Activated T-cell treated with anti-CD3 and anti-CD28 coated beads, Interleukin-2, amount 50 U/mL, for 24 hours (primary cell): Measurements from ENCODE around the gene RNASE13.
"Not testable (repeated sequence)": the region's sequence is repeated elsewhere in the genome, so short reads cannot be mapped to it uniquely, and the experiment has no call there.

Experiments used
- DNase-seq: peaks from one replicate; pipeline ENCODE4 v3.0.0-alpha.2; 2020
- H3K27ac Mint-ChIP-seq: 2 replicates; pipeline ENCODE4 v1.8.0; 2020; ENCODE audit warnings: mild to moderate bottlenecking, mixed read lengths
- H3K27me3 Mint-ChIP-seq: 2 replicates; pipeline ENCODE4 v1.8.0; 2020; ENCODE audit warnings: mixed read lengths
- H3K36me3 Mint-ChIP-seq: 2 replicates; pipeline ENCODE4 v1.8.0; 2020; ENCODE audit warnings: low read depth, mixed read lengths
- H3K4me1 Mint-ChIP-seq: 2 replicates; pipeline ENCODE4 v1.8.0; 2020; ENCODE audit warnings: low read depth, mixed read lengths
- H3K4me3 Mint-ChIP-seq: 2 replicates; pipeline ENCODE4 v1.8.0; 2020; ENCODE audit warnings: mild to moderate bottlenecking, moderate library complexity, mixed read lengths
- H3K9me3 Mint-ChIP-seq: 2 replicates; pipeline ENCODE4 v1.8.0; 2020; ENCODE audit warnings: mixed read lengths

The RNASE13 gene

GRCh38 chr14:21055432-21056117 lies 21.0 kb upstream of the RNASE13 start:
- Mint-ChIP-seq H3K27me3 (peaks cover 13% of the 10 kb centered on the region), H3K27ac (no peak overlapping the region), H3K36me3 (no peaks in the 10 kb centered on the region), H3K4me3 (no peak overlapping the region), H3K9me3 (no peaks in the 10 kb centered on the region), H3K4me1 (peaks cover 3% of the 10 kb centered on the region)
- no peak for DNase-seq

DNA sequence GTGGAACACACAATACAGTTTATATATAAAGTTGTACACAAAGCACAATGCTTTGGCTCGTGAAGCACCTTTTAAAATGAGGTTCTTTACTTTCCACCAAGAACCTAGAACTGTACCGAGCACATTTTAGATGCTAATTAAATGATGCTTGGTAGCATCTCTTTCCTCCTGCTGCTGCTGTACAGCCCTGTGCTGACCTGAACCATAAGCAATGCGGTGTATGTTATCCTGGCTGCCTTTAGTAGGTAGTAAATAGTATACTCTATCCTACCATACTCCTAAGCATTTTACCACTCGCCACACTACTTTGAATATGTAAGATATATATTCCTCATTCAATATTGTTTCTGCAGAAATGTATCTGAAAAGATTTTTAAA lies 20.1 kb upstream of the RNASE13 start:
- no peak overlapping the region for H3K4me3 Mint-ChIP-seq
- peaks cover 10% of the 10 kb centered on the region for H3K27me3 Mint-ChIP-seq
- no peaks in the 10 kb centered on the region for H3K36me3 Mint-ChIP-seq
- H3K27ac Mint-ChIP-seq: no peak overlapping the region
- H3K9me3 Mint-ChIP-seq: no peaks in the 10 kb centered on the region
- peaks cover 3% of the 10 kb centered on the region for H3K4me1 Mint-ChIP-seq
- no peak for DNase-seq

- H3K27me3 Mint-ChIP-seq: peaks cover 9% of the 10 kb centered on the region
- no peak for DNase-seq
- H3K9me3 Mint-ChIP-seq: no peaks in the 10 kb centered on the region
- H3K36me3 Mint-ChIP-seq: no peaks in the 10 kb centered on the region
- peaks cover 3% of the 10 kb centered on the region for H3K4me1 Mint-ChIP-seq
- no peak overlapping the region for H3K27ac Mint-ChIP-seq
- no peak overlapping the region for H3K4me3 Mint-ChIP-seq
These were observed 19.6 kb upstream of the RNASE13 start for GRCh38 chr14:21054123-21054767.

GRCh38 chr14:21053184-21054122 lies 18.8 kb upstream of the RNASE13 start:
- Mint-ChIP-seq H3K27ac (no peak overlapping the region), H3K4me1 (peaks cover 3% of the 10 kb centered on the region), H3K36me3 (no peaks in the 10 kb centered on the region), H3K9me3 (no peaks in the 10 kb centered on the region), H3K27me3 (peaks cover 11% of the 10 kb centered on the region), H3K4me3 (no peak overlapping the region)
- no peak for DNase-seq

DNA sequence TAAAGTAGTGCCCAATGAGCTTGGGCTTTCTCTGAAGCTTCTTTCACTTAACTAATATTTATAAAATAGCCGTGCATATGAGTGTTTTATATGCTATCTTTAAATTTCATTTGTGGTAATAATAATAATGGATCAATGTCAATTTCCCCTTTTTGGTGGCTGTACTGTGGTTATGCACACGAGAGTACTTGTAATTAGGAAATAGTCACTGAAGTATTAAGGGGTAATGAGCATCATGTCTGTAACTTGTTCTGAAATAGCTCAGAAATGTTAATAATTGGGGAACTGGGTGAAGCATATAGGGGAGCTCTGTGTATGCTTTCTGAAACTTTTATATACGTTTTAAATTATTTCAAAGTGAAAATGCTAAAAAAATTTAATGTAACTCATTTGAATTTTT lies 16.0 kb upstream of the RNASE13 start:
- Mint-ChIP-seq H3K27ac (no peak overlapping the region), H3K4me3 (no peak overlapping the region), H3K27me3 (peaks cover 16% of the 10 kb centered on the region), H3K9me3 (no peaks in the 10 kb centered on the region), H3K4me1 (peaks cover 3% of the 10 kb centered on the region), H3K36me3 (no peaks in the 10 kb centered on the region)
- no peak for DNase-seq

- Mint-ChIP-seq H3K4me1 (peaks cover 7% of the 10 kb centered on the region), H3K4me3 (no peak overlapping the region), H3K36me3 (no peaks in the 10 kb centered on the region), H3K9me3 (no peaks in the 10 kb centered on the region), H3K27ac (no peak overlapping the region), H3K27me3 (peaks cover 19% of the 10 kb centered on the region)
- DNase-seq: no peak
These were observed 14.7 kb upstream of the RNASE13 start for GRCh38 chr14:21049271-21049673.

DNA sequence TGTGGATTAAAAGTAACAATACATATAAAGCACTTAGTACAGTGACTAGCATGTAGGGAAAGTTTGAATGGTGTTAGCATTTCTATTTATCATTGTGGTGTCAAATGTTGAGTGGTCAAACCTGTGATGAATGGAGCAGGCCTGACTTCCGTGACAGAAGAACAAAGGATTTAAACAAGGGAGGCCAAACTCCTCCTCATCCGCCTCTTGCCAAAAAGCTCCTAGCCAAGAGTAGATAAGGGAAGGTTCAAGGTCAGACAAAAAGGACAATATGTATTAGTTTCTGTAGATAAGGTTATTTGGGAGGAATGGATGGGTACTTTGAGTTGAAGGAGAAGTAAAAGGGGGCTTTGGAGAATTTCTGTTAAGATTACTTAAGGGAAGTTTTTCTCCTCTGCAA lies 14.0 kb upstream of the RNASE13 start:
- peaks cover 19% of the 10 kb centered on the region for H3K27me3 Mint-ChIP-seq
- no peak overlapping the region for H3K27ac Mint-ChIP-seq

GRCh38 chr14:21047378-21047781 lies 12.8 kb upstream of the RNASE13 start:
- no peak for DNase-seq
- no peaks in the 10 kb centered on the region for H3K9me3 Mint-ChIP-seq
- no peaks in the 10 kb centered on the region for H3K36me3 Mint-ChIP-seq
- H3K4me1 Mint-ChIP-seq: peaks cover 7% of the 10 kb centered on the region
- H3K4me3 Mint-ChIP-seq: no peak overlapping the region
- no peak overlapping the region for H3K27ac Mint-ChIP-seq
- H3K27me3 Mint-ChIP-seq: peaks cover 27% of the 10 kb centered on the region

More for the DNA sequence above, 14.0 kb upstream of the RNASE13 start:
- Mint-ChIP-seq H3K36me3 (no peaks in the 10 kb centered on the region), H3K4me3 (no peak overlapping the region), H3K4me1 (peaks cover 7% of the 10 kb centered on the region), H3K9me3 (no peaks in the 10 kb centered on the region)
- DNase-seq: no peak

DNA sequence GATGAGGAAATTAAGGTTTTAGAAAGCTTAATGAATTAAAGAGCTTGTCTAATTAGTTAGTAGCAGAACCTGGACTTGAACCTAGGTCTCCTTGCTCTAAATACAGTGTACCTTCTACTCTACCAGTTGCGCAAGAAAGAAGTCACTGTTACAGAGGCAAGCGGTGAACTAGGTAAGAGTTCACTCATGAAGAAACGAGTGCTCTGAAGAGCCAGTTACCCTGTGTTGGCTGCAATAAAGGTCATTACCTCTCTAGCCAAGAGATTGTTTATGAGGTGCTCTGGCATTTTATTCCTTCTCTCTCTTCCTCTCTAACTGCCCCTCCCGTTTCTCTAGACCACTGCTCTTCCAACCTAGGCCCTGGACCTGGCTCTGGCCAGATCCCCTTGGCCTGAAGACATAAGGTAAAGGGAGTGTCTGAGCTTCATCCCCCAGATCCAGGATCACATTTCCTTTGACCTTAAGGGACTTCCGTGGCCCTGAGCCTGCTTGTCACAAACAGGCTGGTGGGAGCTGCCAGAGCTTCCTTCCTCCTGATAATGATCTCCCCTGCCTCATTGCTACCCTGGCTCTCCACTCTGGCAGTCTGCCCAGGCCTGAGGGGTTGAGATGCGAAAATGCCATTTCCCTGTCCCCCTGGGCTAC lies 9.5 kb upstream of the RNASE13 start:
- H3K4me1 Mint-ChIP-seq: peaks cover 7% of the 10 kb centered on the region
- H3K9me3 Mint-ChIP-seq: no peaks in the 10 kb centered on the region
- peaks cover 17% of the 10 kb centered on the region for H3K27me3 Mint-ChIP-seq
- no peaks in the 10 kb centered on the region for H3K36me3 Mint-ChIP-seq
- H3K4me3 Mint-ChIP-seq: no peak overlapping the region
- DNase-seq: no peak
- H3K27ac Mint-ChIP-seq: no peak overlapping the region

GRCh38 chr14:21043387-21043973 lies 8.9 kb upstream of the RNASE13 start:
- Mint-ChIP-seq H3K4me1 (peaks cover 7% of the 10 kb centered on the region), H3K4me3 (no peak overlapping the region), H3K36me3 (no peaks in the 10 kb centered on the region), H3K9me3 (no peaks in the 10 kb centered on the region), H3K27ac (no peak overlapping the region), H3K27me3 (peaks cover 16% of the 10 kb centered on the region)
- DNase-seq: no peak

- peaks cover 7% of the 10 kb centered on the region for H3K4me1 Mint-ChIP-seq
- no peaks in the 10 kb centered on the region for H3K36me3 Mint-ChIP-seq
- no peak for DNase-seq
- no peak overlapping the region for H3K4me3 Mint-ChIP-seq
- H3K9me3 Mint-ChIP-seq: no peaks in the 10 kb centered on the region
- H3K27me3 Mint-ChIP-seq: peaks cover 13% of the 10 kb centered on the region
- H3K27ac Mint-ChIP-seq: no peak overlapping the region
These were observed 8.3 kb upstream of the RNASE13 start for GRCh38 chr14:21042918-21043317.

- no peaks in the 10 kb centered on the region for H3K36me3 Mint-ChIP-seq
- peaks cover 10% of the 10 kb centered on the region for H3K27me3 Mint-ChIP-seq
- DNase-seq: no peak
- H3K4me3 Mint-ChIP-seq: no peak within 1 kb of the TSS
- H3K27ac Mint-ChIP-seq: no peak within 1 kb of the TSS
- no peaks in the 10 kb centered on the region for H3K9me3 Mint-ChIP-seq
- H3K4me1 Mint-ChIP-seq: peaks cover 7% of the 10 kb centered on the region
These were observed 7.2 kb upstream of the RNASE13 start, which contains the start of gene RNASE7 for GRCh38 chr14:21041676-21042433. Gene RNASE7 (plus strand): TSS chr14:21042362. CDS start chr14:21042993, 631 bp downstream.

DNA sequence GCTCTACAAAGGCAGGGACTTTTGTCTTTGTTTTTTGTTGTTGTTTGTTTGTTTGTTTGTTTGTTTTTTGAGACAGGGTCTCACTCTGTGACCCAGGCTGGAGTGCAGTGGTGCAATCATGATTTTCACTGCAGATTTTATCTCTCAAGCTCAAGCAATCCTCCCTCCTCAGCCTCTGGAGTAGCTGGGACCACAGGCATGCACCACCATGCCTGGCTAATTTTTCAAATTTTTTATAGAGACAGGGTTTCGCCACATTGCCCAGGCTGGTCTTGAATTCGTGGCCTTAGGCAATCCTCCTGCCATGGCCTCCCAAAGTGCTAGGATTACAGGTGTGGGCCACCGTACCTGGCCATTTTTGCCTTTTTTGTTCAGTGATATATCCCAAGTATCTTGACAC lies 6.3 kb upstream of the RNASE13 start:
- H3K27ac Mint-ChIP-seq, H3K36me3 Mint-ChIP-seq, H3K9me3 Mint-ChIP-seq, DNase-seq, H3K4me3 Mint-ChIP-seq, H3K4me1 Mint-ChIP-seq: not testable (repeated sequence)
- H3K27me3 Mint-ChIP-seq: peaks cover 10% of the 10 kb centered on the region
